Cardiac muscle cell (in vitro differentiated cells and primary cell): ENCODE measurements around the gene MYO1E. TPM values are rescaled to one million over a fixed set of nuclear protein-coding genes. Genes with fewer than 3 reads are reported as not detected.

ENCODE experiments used
- DNase-seq, 2 donors: peaks; one replicate each; pipeline versions ENCODE4 v3.0.0 to v3.0.0-alpha.2; 2010 to 2017; ENCODE audit warnings: low read depth in 1 of 2, low spot score in 1 of 2
- H3K27ac ChIP-seq: fragments of 200-600 bp; sonication (generic); 2 replicates; pipeline ENCODE4 v1.5.1; 2016
- H3K27me3 ChIP-seq: fragments of 200-600 bp; sonication (generic); 2 replicates; pipeline ENCODE4 v1.6.0; 2016; ENCODE audit warnings: control low read depth
- H3K36me3 ChIP-seq: fragments of 200-600 bp; sonication (generic); 2 replicates; pipeline ENCODE4 v1.5.1; 2016; ENCODE audit warnings: control low read depth
- H3K4me1 ChIP-seq: fragments of 200-600 bp; sonication (generic); 2 replicates; pipeline ENCODE4 v1.8.1; 2017; ENCODE audit warnings: low read depth, mild to moderate bottlenecking, mixed run types
- H3K4me3 ChIP-seq: fragments of 200-600 bp; sonication (generic); 2 replicates; pipeline ENCODE4 v1.5.1; 2016; ENCODE audit warnings: mild to moderate bottlenecking
- H3K9me3 ChIP-seq: fragments of 200-600 bp; sonication (generic); 2 replicates; pipeline ENCODE4 v1.5.1; 2017; ENCODE audit warnings: low read depth, mild to moderate bottlenecking, control low read depth
- CTCF ChIP-seq: IDR thresholded peaks from 2 replicates; pipeline ENCODE4 v1.5.1; 2012; ENCODE audit warnings: low read depth, mild to moderate bottlenecking, low read length
- polyA plus RNA-seq: library from polyadenylated mRNA; unstranded; fragments of >200 nt; fragmentation: Nextera tagmentation; extraction: Ambion mirVana; gene quantifications from 2 replicates; pipeline ENCODE4 v1.2.1, GENCODE V29; 2016
- total RNA-seq: library from RNA; depleted of rRNA; stranded (reverse); fragments of >200 nt; gene quantifications from 2 replicates; pipeline ENCODE4 v1.2.3, GENCODE V29; 2016

MYO1E gene
- total and polyA plus RNA-seq, 2 experiments from 2014 or later, result 22.0 to 27.7 TPM

GRCh38 chr15:59385171-59385570, 12.5 kb upstream of the MYO1E start:
- no peaks in the 10 kb centered on the region for H3K4me1 ChIP-seq

GRCh38 chr15:59384507-59384906, 11.8 kb upstream of the MYO1E start:
- H3K9me3 ChIP-seq, result no peaks in the 10 kb centered on the region
- no peak overlapping the region for H3K27ac ChIP-seq
- no peaks in the 10 kb centered on the region for H3K27me3 ChIP-seq
- no peak for TF ChIP-seq CTCF
- DNase-seq, result no peak
- H3K36me3 ChIP-seq, result no peaks in the 10 kb centered on the region
- no peak overlapping the region for H3K4me3 ChIP-seq
- H3K4me1 ChIP-seq, result no peaks in the 10 kb centered on the region

More at GRCh38 chr15:59385171-59385570, 12.5 kb upstream of the MYO1E start:
- no peaks in the 10 kb centered on the region for H3K36me3 ChIP-seq
- DNase-seq, result no peak
- no peaks in the 10 kb centered on the region for H3K9me3 ChIP-seq
- no peak overlapping the region for H3K27ac ChIP-seq
- no peaks in the 10 kb centered on the region for H3K27me3 ChIP-seq
- H3K4me3 ChIP-seq, result no peak overlapping the region
- no peak for TF ChIP-seq CTCF

- TF ChIP-seq CTCF, result no peak
- no peak for DNase-seq
- no peaks in the 10 kb centered on the region for H3K36me3 ChIP-seq
- no peaks in the 10 kb centered on the region for H3K9me3 ChIP-seq
- H3K27me3 ChIP-seq, result no peaks in the 10 kb centered on the region
- no peak overlapping the region for H3K27ac ChIP-seq
- no peaks in the 10 kb centered on the region for H3K4me1 ChIP-seq
- no peak overlapping the region for H3K4me3 ChIP-seq
Observed at GRCh38 chr15:59380902-59381610, 8.4 kb upstream of the MYO1E start.

GRCh38 chr15:59379531-59379930, 6.9 kb upstream of the MYO1E start:
- H3K4me3 ChIP-seq, result no peak overlapping the region
- no peaks in the 10 kb centered on the region for H3K4me1 ChIP-seq
- no peaks in the 10 kb centered on the region for H3K9me3 ChIP-seq
- H3K27ac ChIP-seq, result no peak overlapping the region
- no peaks in the 10 kb centered on the region for H3K36me3 ChIP-seq
- no peak for DNase-seq
- TF ChIP-seq CTCF, result no peak
- H3K27me3 ChIP-seq, result no peaks in the 10 kb centered on the region

GRCh38 chr15:59378855-59379254, 6.2 kb upstream of the MYO1E start:
- Histone ChIP-seq H3K4me3 (no peak overlapping the region), H3K9me3 (no peaks in the 10 kb centered on the region), H3K27me3 (no peaks in the 10 kb centered on the region), H3K4me1 (no peaks in the 10 kb centered on the region), H3K27ac (no peak overlapping the region), H3K36me3 (no peaks in the 10 kb centered on the region)
- TF ChIP-seq CTCF, result no peak
- DNase-seq, result no peak
